H1 (cell line): ENCODE results near the gene KLHL18. TPM values are rescaled to one million over a fixed set of nuclear protein-coding genes. Genes with fewer than 3 reads are reported as not detected.
A peak's percentile ranks its signal among the peaks of the same experiment; 100 is the strongest.

Source experiments
- CTCF ChIA-PET: fragments of 300-600 bp; sonication (Branson Sonifier 250); formaldehyde crosslinking; loops from one replicate; lab custom pipeline; 2021; ENCODE audit not compliant: partially characterized antibody; lab: Charles Lee
- POLR2A ChIA-PET: fragments of 300-600 bp; sonication (Branson Sonifier 250); formaldehyde crosslinking; loops from one replicate; lab custom pipeline; 2021; ENCODE audit warnings: inconsistent platforms; ENCODE audit not compliant: partially characterized antibody; lab: Charles Lee
- DNase-seq, 2 experiments: peaks; one replicate each; pipeline versions ENCODE4 v3.0.0 to v3.0.0-alpha.2; 2010 to 2022; ENCODE audit warnings: low spot score in 2 of 2, low read depth in 1 of 2, mixed read lengths in 1 of 2
- FAIRE-seq: peaks from 2 replicates; lab custom pipeline; 2011; peaks lifted over from hg19 to GRCh38; lab: Jason Lieb, UNC
- H2AFZ ChIP-seq: 2 replicates; pipeline ENCODE4 v1.8.1; 2012; ENCODE audit warnings: low read length, inconsistent platforms
- H2AK5ac ChIP-seq: 2 replicates; pipeline ENCODE4 v1.6.1; 2013; ENCODE audit warnings: low read depth, low read length
- H2BK120ac ChIP-seq: replicated peaks from 2 replicates; pipeline ENCODE3; 2013; ENCODE audit warnings: low read depth, low read length, inconsistent platforms
- H2BK12ac ChIP-seq: 2 replicates; pipeline ENCODE4 v1.6.1; 2013; ENCODE audit warnings: low read depth, low read length
- H2BK15ac ChIP-seq: 2 replicates; pipeline ENCODE4 v1.6.1; 2013; ENCODE audit warnings: low read length
- H2BK20ac ChIP-seq: 2 replicates; pipeline ENCODE4 v1.6.1; 2013; ENCODE audit warnings: low read length
- H2BK5ac ChIP-seq: 2 replicates; pipeline ENCODE4 v1.6.1; 2013; ENCODE audit warnings: low read depth, low read length
- H3K14ac ChIP-seq: 2 replicates; pipeline ENCODE4 v1.6.1; 2013; ENCODE audit warnings: inconsistent platforms; ENCODE audit not compliant: insufficient read length
- H3K18ac ChIP-seq: 2 replicates; pipeline ENCODE4 v1.6.1; 2013; ENCODE audit warnings: low read length; ENCODE audit errors: extremely low read depth
- H3K23ac ChIP-seq: 2 replicates; pipeline ENCODE4 v1.6.1; 2013; ENCODE audit warnings: inconsistent platforms; ENCODE audit not compliant: insufficient read length
- H3K23me2 ChIP-seq: 2 replicates; pipeline ENCODE4 v1.6.1; 2013; ENCODE audit warnings: low read depth, low read length
- H3K27ac ChIP-seq: 2 replicates; pipeline ENCODE4 v1.6.1; 2011; ENCODE audit warnings: low read depth, low read length, inconsistent platforms
- H3K27me3 ChIP-seq, 4 experiments: replicated peaks in 1 of 4; 1 replicate in 1 of 4; 2 replicates in 3 of 4; pipeline versions ENCODE4 v1.6.1 to v1.8.1; 2011 to 2013; ENCODE audit warnings: low read length in 3 of 4, mild to moderate bottlenecking in 3 of 4, inconsistent platforms in 2 of 4, mixed read lengths in 2 of 4, moderate library complexity in 1 of 4; ENCODE audit not compliant: control insufficient read depth in 3 of 4, insufficient read depth in 3 of 4; ENCODE audit errors: extremely low read depth in 1 of 4
- H3K36me3 ChIP-seq, 4 experiments: 2 replicates each; pipeline versions ENCODE4 v1.6.1 to v1.8.1; 2011 to 2013; ENCODE audit warnings: mild to moderate bottlenecking in 4 of 4, low read length in 3 of 4, moderate library complexity in 2 of 4, control low read depth in 1 of 4, inconsistent platforms in 1 of 4; ENCODE audit not compliant: insufficient read depth in 4 of 4, control insufficient read depth in 2 of 4
- H3K4ac ChIP-seq: replicated peaks from 2 replicates; pipeline ENCODE3; 2013; ENCODE audit warnings: low read length, low read depth, mixed read lengths, inconsistent platforms; ENCODE audit not compliant: insufficient read length
- H3K4me1 ChIP-seq, 4 experiments: replicated peaks in 1 of 4; 1 replicate in 1 of 4; 2 replicates in 3 of 4; pipeline versions ENCODE4 v1.6.1 to v1.8.1; 2011 to 2013; ENCODE audit warnings: low read length in 3 of 4, inconsistent platforms in 2 of 4, mixed read lengths in 1 of 4; ENCODE audit not compliant: insufficient read depth in 4 of 4, control insufficient read depth in 3 of 4
- H3K4me2 ChIP-seq, 2 experiments: 2 replicates each; pipeline versions ENCODE4 v1.6.1 to v1.8.1; 2011 to 2013; ENCODE audit warnings: low read depth in 2 of 2, low read length in 2 of 2, control low read depth in 1 of 2, inconsistent platforms in 1 of 2, mild to moderate bottlenecking in 1 of 2; ENCODE audit not compliant: insufficient read depth in 1 of 2
- H3K4me3 ChIP-seq, 4 experiments: fragments of 200-600, 300-600 bp in 1 of 4; sonication (generic), shearing (Covaris generic), sonication (Bioruptor Twin) in 1 of 4; 2 replicates each; pipeline versions ENCODE4 v1.5.1 to v1.8.1; 2011 to 2016; ENCODE audit warnings: low read length in 4 of 4, low read depth in 3 of 4, control low read depth in 2 of 4, inconsistent platforms in 2 of 4, mild to moderate bottlenecking in 2 of 4, mixed read lengths in 1 of 4, moderate library complexity in 1 of 4; ENCODE audit not compliant: insufficient read depth in 2 of 4; ENCODE audit errors: extremely low read depth in 1 of 4
- H3K56ac ChIP-seq: replicated peaks from 2 replicates; pipeline ENCODE3; 2013; ENCODE audit warnings: low read depth, mild to moderate bottlenecking, mixed read lengths, low read length, inconsistent platforms; ENCODE audit not compliant: insufficient read length
- H3K79me1 ChIP-seq: 2 replicates; pipeline ENCODE4 v1.6.1; 2013; ENCODE audit warnings: low read depth, low read length, control low read depth
- H3K79me2 ChIP-seq, 2 experiments: 2 replicates each; pipeline versions ENCODE4 v1.6.1 to v1.8.1; 2012 to 2013; ENCODE audit warnings: low read length in 2 of 2, mild to moderate bottlenecking in 2 of 2, inconsistent platforms in 1 of 2; ENCODE audit not compliant: insufficient read depth in 2 of 2, control insufficient read depth in 1 of 2
- H3K9ac ChIP-seq, 4 experiments: replicated peaks in 1 of 4; 1 replicate in 1 of 4; 2 replicates in 3 of 4; pipeline versions ENCODE4 v1.6.1 to v1.8.1; 2011 to 2013; ENCODE audit warnings: low read depth in 3 of 4, low read length in 3 of 4, control low read depth in 2 of 4, mild to moderate bottlenecking in 2 of 4, moderate library complexity in 2 of 4, inconsistent platforms in 1 of 4; ENCODE audit errors: extremely low read depth in 1 of 4
- H3K9me3 ChIP-seq, 2 experiments: 2 replicates each; pipeline versions ENCODE4 v1.6.1 to v1.8.1; 2012 to 2013; ENCODE audit warnings: mild to moderate bottlenecking in 2 of 2, moderate library complexity in 2 of 2, control low read depth in 1 of 2, inconsistent platforms in 1 of 2, low read depth in 1 of 2, low read length in 1 of 2, mixed read lengths in 1 of 2; ENCODE audit not compliant: insufficient read depth in 2 of 2
- H4K20me1 ChIP-seq, 2 experiments: replicated peaks in 1 of 2; 2 replicates each; pipeline versions ENCODE3 to v1.8.1; 2011 to 2013; ENCODE audit warnings: inconsistent platforms in 2 of 2, low read length in 2 of 2, mild to moderate bottlenecking in 1 of 2; ENCODE audit not compliant: insufficient read depth in 2 of 2, control insufficient read depth in 1 of 2
- H4K5ac ChIP-seq: 2 replicates; pipeline ENCODE4 v1.6.1; 2013; ENCODE audit warnings: low read length, low read depth, mixed read lengths, inconsistent platforms; ENCODE audit not compliant: insufficient read length
- H4K8ac ChIP-seq: 2 replicates; pipeline ENCODE4 v1.8.0; 2013; ENCODE audit warnings: mild to moderate bottlenecking, moderate library complexity, low read length, inconsistent platforms; ENCODE audit not compliant: insufficient read depth; ENCODE audit errors: extremely low read depth
- H4K91ac ChIP-seq: replicated peaks from 2 replicates; pipeline ENCODE3; 2013; ENCODE audit warnings: low read length, mixed read lengths, inconsistent platforms; ENCODE audit not compliant: insufficient read length
- CTBP2 ChIP-seq: IDR thresholded peaks from 2 replicates; pipeline ENCODE4 v1.7.0; 2011; ENCODE audit warnings: borderline replicate concordance, mild to moderate bottlenecking, moderate library complexity, mixed read lengths, low read length; ENCODE audit not compliant: insufficient read depth, insufficient read length
- CTCF ChIP-seq, 3 experiments: IDR thresholded peaks; 1 replicate in 2 of 3; 2 replicates in 1 of 3; pipeline versions ENCODE4 v1.5.1 to v1.6.1; 2011; ENCODE audit warnings: low read length in 3 of 3, mild to moderate bottlenecking in 3 of 3, inconsistent platforms in 2 of 3, low read depth in 1 of 3, moderate library complexity in 1 of 3; ENCODE audit not compliant: insufficient read depth in 1 of 3; ENCODE audit errors: control extremely low read depth in 1 of 3
- FOSL1 ChIP-seq: IDR thresholded peaks from 2 replicates; pipeline ENCODE4 v1.6.1; 2011; ENCODE audit warnings: mild to moderate bottlenecking, low read depth, low read length, moderate library complexity; ENCODE audit not compliant: insufficient read depth
- HDAC2 ChIP-seq, 2 experiments: fragments of 300-600 bp in 1 of 2; sonication (generic) in 1 of 2; IDR thresholded peaks; 2 replicates each; pipeline ENCODE4 v1.6.1; 2011 to 2012; ENCODE audit warnings: low read depth in 2 of 2, low read length in 2 of 2, mild to moderate bottlenecking in 2 of 2, moderate library complexity in 2 of 2, borderline replicate concordance in 1 of 2, inconsistent platforms in 1 of 2
- RAD21 ChIP-seq, 2 experiments: IDR thresholded peaks in 1 of 2; conservative IDR thresholded peaks in 1 of 2; 2 replicates each; pipeline ENCODE4 v1.6.1; 2011; ENCODE audit warnings: low read depth in 2 of 2, low read length in 2 of 2, improper control_type of control experiment in 1 of 2, inconsistent platforms in 1 of 2, mild to moderate bottlenecking in 1 of 2, moderate library complexity in 1 of 2
- SIRT6 ChIP-seq: IDR thresholded peaks from one replicate; pipeline ENCODE4 v1.7.1; 2012; ENCODE audit warnings: low read length, inconsistent platforms
- WGBS, 2 experiments: shearing (Covaris generic) in 1 of 2; methylation state at CpG; one replicate each; pipeline versions ENCODE4 v1.1.6 to v1.1.7; 2013 to 2015; ENCODE audit warnings: low lambda C conversion rate in 2 of 2, mixed read lengths in 2 of 2, inconsistent platforms in 1 of 2, low coverage in 1 of 2, missing lambda C conversion rate in 1 of 2; ENCODE audit not compliant: insufficient replicate concordance in 2 of 2, insufficient coverage in 1 of 2, insufficient read length in 1 of 2; ENCODE audit errors: extremely low coverage in 1 of 2, missing lambda C conversion rate in 1 of 2; 5-methylcytosine and 5-hydroxymethylcytosine counted together
- polyA plus RNA-seq, 7 experiments: library from polyadenylated mRNA; depleted of rRNA in 3 of 7; stranded (reverse) in 5 of 7; unstranded in 2 of 7; fragments of >200 nt in 5 of 7; fragments of 200-250 nt in 2 of 7; gene quantifications; 1 replicate in 5 of 7; 2 replicates in 1 of 7; 4 replicates in 1 of 7; pipeline versions ENCODE4 v1.2.1 to v1.2.3, GENCODE V29; 2011 to 2013; ENCODE audit warnings: missing spikeins in 2 of 7, mixed read lengths in 2 of 7
- total RNA-seq: library from RNA; stranded (reverse); fragmentation: NEBNext Ultra II Directional; extraction: Animal tissue kit (Norgen Biotek cat#: 25700); gene quantifications from 2 replicates; pipeline ENCODE4 v1.2.1, GENCODE V29; 2021

Gene KLHL18
- total and polyA plus RNA-seq, 2 of the 8 experiments (the other 6 are each of a cell fraction or from before 2014, with no cell fraction given) = 19.9 to 31.7 TPM

DNA sequence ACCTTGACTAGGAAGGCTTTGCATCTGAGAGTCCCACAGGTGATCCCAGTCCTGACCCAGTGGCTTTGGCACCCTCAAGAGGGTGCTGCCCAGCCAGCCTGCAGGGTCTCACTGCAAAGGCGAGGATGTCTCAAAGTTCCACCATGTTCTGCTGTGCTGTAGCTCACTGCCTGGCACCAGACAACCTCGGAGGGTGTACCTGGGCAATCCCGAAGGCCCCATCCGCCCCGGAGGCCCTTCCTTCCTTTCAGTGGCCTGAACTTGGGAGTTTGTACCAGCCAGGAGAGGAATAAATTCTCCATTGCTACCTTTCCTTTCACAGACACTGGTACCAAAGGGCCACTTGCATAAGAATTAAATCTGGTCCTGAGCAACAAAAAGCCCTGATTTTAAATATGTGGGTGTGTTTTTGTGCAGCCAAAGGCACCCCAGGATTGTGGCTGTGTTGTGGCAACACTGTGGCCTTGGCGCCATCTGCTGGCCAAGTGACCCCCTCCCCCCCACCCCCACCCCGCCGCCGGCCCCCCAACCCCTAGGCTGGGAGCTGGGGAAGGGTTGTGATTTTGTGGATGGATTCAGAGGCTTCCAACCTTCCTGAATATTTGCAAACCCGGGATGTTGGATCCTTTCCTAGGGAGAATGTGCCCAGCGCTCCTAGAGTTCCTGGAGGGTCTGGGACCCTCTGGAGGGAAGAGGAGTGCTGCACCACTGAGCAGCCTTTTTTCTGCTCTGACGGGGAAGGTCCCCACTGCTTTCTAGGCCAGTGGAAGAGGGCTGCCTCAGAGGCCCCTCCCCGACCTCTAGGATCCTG lies 88.3 kb downstream of the KLHL18 start:
- H2BK5ac ChIP-seq = 0 out of 2 replicates have a peak overlapping the region, but pooled peaks have one; percentile 12
- FAIRE-seq (no peak), DNase-seq (peak in 1 of 2 experiments; percentile 65)
- no peaks in the 10 kb centered on the region for H3K36me3 ChIP-seq
- ChIA-PET POLR2A (interaction anchor here (1.0 to 1.4 kb wide), 5 partner anchors 9 to 362 kb away, joined by 3 to 5 read pairs (median 4); partner anchors contain the start of gene PTPN23), CTCF (interaction anchor here (0.7 to 2.3 kb wide), 25 partner anchors 8 to 462 kb away, joined by 3 to 9 read pairs (median 3); no protein-coding TSS in a partner anchor)
- H3K27me3 ChIP-seq = no peaks in the 10 kb centered on the region
- H3K4me3 ChIP-seq = peak overlapping the region in 1 of 4 experiments; percentile 36; a peak in 1 of 8 replicates
- peak overlapping the region; percentile 75; the same call in 1 of the 2 replicates for H2BK12ac ChIP-seq
- peak overlapping the region; percentile 3 to 58; a peak in 3 of 4 replicates for H3K4me2 ChIP-seq
- no peaks in the 10 kb centered on the region; the same call in 1 of the 2 replicates for H3K23me2 ChIP-seq
- peak overlapping the region in 1 of 4 experiments; percentile 24; a peak in 2 of 7 replicates for H3K9ac ChIP-seq
- H2BK120ac ChIP-seq = no peak overlapping the region
- peaks cover 0 to 5% (median 3%) of the 10 kb centered on the region in 4 experiments; a peak in 3 of 7 replicates for H3K4me1 ChIP-seq
- H3K23ac ChIP-seq = no peak overlapping the region
- peak overlapping the region; percentile 68 for H3K18ac ChIP-seq
- no peak overlapping the region for H4K91ac ChIP-seq
- no peak overlapping the region; the same call in 1 of the 2 replicates for H4K8ac ChIP-seq
- 31% methylated on average over 13 of the region's 13 CpGs; no CpG with 5 or more reads in 1 of the 2 experiments for WGBS, 2 experiments
- no peak overlapping the region for H3K27ac ChIP-seq
- peak overlapping the region; percentile 43; the same call in 1 of the 2 replicates for H2BK20ac ChIP-seq
- H3K79me2 ChIP-seq = no peaks in the 10 kb centered on the region
- no peak overlapping the region for H3K14ac ChIP-seq
- H4K20me1 ChIP-seq = no peaks in the 10 kb centered on the region
- H2AK5ac ChIP-seq = no peak overlapping the region
- no peak overlapping the region for H3K4ac ChIP-seq
- no peak overlapping the region for H3K56ac ChIP-seq
- peak overlapping the region; percentile 84 for H2AFZ ChIP-seq
- no peaks in the 10 kb centered on the region for H3K9me3 ChIP-seq
- no peak overlapping the region; the same call in 1 of the 2 replicates for H2BK15ac ChIP-seq
- H3K79me1 ChIP-seq = no peaks in the 10 kb centered on the region
- TF ChIP-seq FOSL1 (no peak), CTCF (IDR thresholded peaks at IDR 0.05; ENCODE audit: control extremely low read depth in 1 of 3, insufficient read depth in 1 of 3, low read depth in 1 of 3, low read length in 3 of 3) (peak; percentile 13 to 45 (median 17); a peak in 3 of 4 replicates), RAD21 (IDR thresholded peaks at IDR 0.05 in 1 of 2, conservative IDR thresholded peaks at IDR 0.05 in 1 of 2; ENCODE audit: low read depth in 2 of 2, low read length in 2 of 2) (peak; percentile 57 to 66), HDAC2 (IDR thresholded peaks at IDR 0.05; ENCODE audit: borderline replicate concordance in 1 of 2, low read depth in 2 of 2, low read length in 2 of 2) (no peak), SIRT6 (no peak), CTBP2 (no peak)
- peak overlapping the region; percentile 13 for H4K5ac ChIP-seq
